ENCODE results near the gene TCF4.

The TCF4 gene

DNA sequence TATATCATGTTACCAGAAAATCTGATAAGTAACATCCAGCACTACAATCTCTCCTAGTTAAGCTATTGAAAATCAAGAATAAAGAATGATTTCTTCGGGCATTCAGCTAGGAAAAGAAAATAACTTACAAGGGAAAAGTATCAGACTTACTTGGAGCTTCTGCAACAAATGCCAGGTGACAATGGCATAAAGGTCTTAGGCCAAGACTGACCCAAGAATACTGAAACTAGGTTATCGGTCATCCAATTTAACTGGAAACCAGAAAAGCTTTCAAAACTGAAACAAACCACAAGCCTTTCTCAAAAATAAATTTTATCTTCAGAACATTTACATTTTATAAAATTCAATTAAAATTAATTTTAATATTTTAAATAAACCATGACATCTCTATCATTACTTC, 414.7 kb downstream of the TCF4 start (continued):
- TF ChIP-seq ZNF660 (tag by site-specific recombination; IDR thresholded peaks at IDR 0.05) (no peak), MEIS1 (CRISPR knock-in tag; IDR thresholded peaks at IDR 0.05; ENCODE audit: borderline replicate concordance) (no peak), ZNF416 (tag by site-specific recombination; IDR thresholded peaks at IDR 0.05) (no peak), TRIM28 (IDR thresholded peaks at IDR 0.05; ENCODE audit: borderline replicate concordance, low read length) (no peak), MZF1 (tag by site-specific recombination; IDR thresholded peaks at IDR 0.05; ENCODE audit: borderline replicate concordance) (no peak)
- TF ChIP-seq, protein P1, sequence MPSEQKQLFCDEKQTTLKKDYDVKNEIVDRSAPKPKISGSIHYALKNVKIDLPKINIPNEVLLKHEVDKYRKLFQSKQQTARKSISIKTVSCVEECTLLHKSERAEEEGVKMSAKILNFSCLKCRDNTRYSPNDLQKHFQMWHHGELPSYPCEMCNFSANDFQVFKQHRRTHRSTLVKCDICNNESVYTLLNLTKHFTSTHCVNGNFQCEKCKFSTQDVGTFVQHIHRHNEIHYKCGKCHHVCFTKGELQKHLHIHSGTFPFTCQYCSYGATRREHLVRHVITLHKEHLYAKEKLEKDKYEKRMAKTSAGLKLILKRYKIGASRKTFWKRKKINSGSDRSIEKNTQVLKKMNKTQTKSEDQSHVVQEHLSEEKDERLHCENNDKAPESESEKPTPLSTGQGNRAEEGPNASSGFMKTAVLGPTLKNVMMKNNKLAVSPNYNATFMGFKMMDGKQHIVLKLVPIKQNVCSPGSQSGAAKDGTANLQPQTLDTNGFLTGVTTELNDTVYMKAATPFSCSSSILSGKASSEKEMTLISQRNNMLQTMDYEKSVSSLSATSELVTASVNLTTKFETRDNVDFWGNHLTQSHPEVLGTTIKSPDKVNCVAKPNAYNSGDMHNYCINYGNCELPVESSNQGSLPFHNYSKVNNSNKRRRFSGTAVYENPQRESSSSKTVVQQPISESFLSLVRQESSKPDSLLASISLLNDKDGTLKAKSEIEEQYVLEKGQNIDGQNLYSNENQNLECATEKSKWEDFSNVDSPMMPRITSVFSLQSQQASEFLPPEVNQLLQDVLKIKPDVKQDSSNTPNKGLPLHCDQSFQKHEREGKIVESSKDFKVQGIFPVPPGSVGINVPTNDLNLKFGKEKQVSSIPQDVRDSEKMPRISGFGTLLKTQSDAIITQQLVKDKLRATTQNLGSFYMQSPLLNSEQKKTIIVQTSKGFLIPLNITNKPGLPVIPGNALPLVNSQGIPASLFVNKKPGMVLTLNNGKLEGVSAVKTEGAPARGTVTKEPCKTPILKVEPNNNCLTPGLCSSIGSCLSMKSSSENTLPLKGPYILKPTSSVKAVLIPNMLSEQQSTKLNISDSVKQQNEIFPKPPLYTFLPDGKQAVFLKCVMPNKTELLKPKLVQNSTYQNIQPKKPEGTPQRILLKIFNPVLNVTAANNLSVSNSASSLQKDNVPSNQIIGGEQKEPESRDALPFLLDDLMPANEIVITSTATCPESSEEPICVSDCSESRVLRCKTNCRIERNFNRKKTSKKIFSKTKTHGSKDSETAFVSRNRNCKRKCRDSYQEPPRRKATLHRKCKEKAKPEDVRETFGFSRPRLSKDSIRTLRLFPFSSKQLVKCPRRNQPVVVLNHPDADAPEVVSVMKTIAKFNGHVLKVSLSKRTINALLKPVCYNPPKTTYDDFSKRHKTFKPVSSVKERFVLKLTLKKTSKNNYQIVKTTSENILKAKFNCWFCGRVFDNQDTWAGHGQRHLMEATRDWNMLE (tag by site-specific recombination; conservative IDR thresholded peaks at IDR 0.05; ENCODE audit: low read depth) = no peak
